ENCODE measurements around the gene NOLC1.

NOLC1 gene

GRCh38 chr10:102154466-102155116 lies 2.4 kb downstream of the NOLC1 start:
- TF ChIP-seq YY1 (IDR thresholded peaks at IDR 0.05; ENCODE audit: low read depth) (no peak), REST (IDR thresholded peaks at IDR 0.05; ENCODE audit: low read depth) (no peak), ZBTB7A (IDR thresholded peaks at IDR 0.05; ENCODE audit: low read depth) (no peak), EP300 (IDR thresholded peaks at IDR 0.05; ENCODE audit: borderline replicate concordance) (no peak), NFIC (IDR thresholded peaks at IDR 0.05) (no peak), TEAD4 (IDR thresholded peaks at IDR 0.05) (no peak), MAX (IDR thresholded peaks at IDR 0.05) (no peak)

GRCh38 chr10:102157224-102157623 lies 5.0 kb downstream of the NOLC1 start:
- TF ChIP-seq YY1 (IDR thresholded peaks at IDR 0.05; ENCODE audit: low read depth) = no peak
- no peak for TF ChIP-seq ZBTB7A (IDR thresholded peaks at IDR 0.05; ENCODE audit: low read depth)
- no peak for TF ChIP-seq REST (IDR thresholded peaks at IDR 0.05; ENCODE audit: low read depth)
- no peak for TF ChIP-seq TAF1 (IDR thresholded peaks at IDR 0.05; ENCODE audit: low read depth)
- no peak for TF ChIP-seq USF1 (IDR thresholded peaks at IDR 0.05)

- TF ChIP-seq TEAD4 (IDR thresholded peaks at IDR 0.05) (no peak), TCF12 (IDR thresholded peaks at IDR 0.05; ENCODE audit: low read depth) (no peak), REST (IDR thresholded peaks at IDR 0.05; ENCODE audit: low read depth) (no peak), USF1 (IDR thresholded peaks at IDR 0.05) (no peak), TAF1 (IDR thresholded peaks at IDR 0.05; ENCODE audit: low read depth) (no peak), CEBPB (IDR thresholded peaks at IDR 0.05) (no peak), FOXM1 (IDR thresholded peaks at IDR 0.05; ENCODE audit: borderline replicate concordance, low read depth) (no peak), RAD21 (IDR thresholded peaks at IDR 0.05; ENCODE audit: low read depth) (no peak), EGR1 (IDR thresholded peaks at IDR 0.05) (no peak), YY1 (IDR thresholded peaks at IDR 0.05; ENCODE audit: low read depth) (no peak), MAX (IDR thresholded peaks at IDR 0.05) (no peak), ZBTB7A (IDR thresholded peaks at IDR 0.05; ENCODE audit: low read depth) (no peak), CREB1 (IDR thresholded peaks at IDR 0.05; ENCODE audit: low read depth) (no peak), NFIC (IDR thresholded peaks at IDR 0.05) (no peak), EP300 (IDR thresholded peaks at IDR 0.05; ENCODE audit: borderline replicate concordance) (no peak)
Measured at GRCh38 chr10:102159051-102159597, 6.9 kb downstream of the NOLC1 start.

GRCh38 chr10:102159831-102160230 lies 7.6 kb downstream of the NOLC1 start:
- TF ChIP-seq TAF1 (IDR thresholded peaks at IDR 0.05; ENCODE audit: low read depth) (no peak), USF1 (IDR thresholded peaks at IDR 0.05) (no peak), TCF12 (IDR thresholded peaks at IDR 0.05; ENCODE audit: low read depth) (no peak), MAX (IDR thresholded peaks at IDR 0.05) (no peak), EGR1 (IDR thresholded peaks at IDR 0.05) (no peak), ZBTB7A (IDR thresholded peaks at IDR 0.05; ENCODE audit: low read depth) (no peak), YY1 (IDR thresholded peaks at IDR 0.05; ENCODE audit: low read depth) (no peak), CEBPB (IDR thresholded peaks at IDR 0.05) (no peak), TEAD4 (IDR thresholded peaks at IDR 0.05) (no peak)

Data from Ishikawa (cell line).